ENCODE results near the gene ZNF281. TPM values are rescaled to one million over a fixed set of nuclear protein-coding genes. Genes with fewer than 3 reads are reported as not detected.
A peak's percentile ranks its signal among the peaks of the same experiment; 100 is the strongest.

The ZNF281 gene, protein sequence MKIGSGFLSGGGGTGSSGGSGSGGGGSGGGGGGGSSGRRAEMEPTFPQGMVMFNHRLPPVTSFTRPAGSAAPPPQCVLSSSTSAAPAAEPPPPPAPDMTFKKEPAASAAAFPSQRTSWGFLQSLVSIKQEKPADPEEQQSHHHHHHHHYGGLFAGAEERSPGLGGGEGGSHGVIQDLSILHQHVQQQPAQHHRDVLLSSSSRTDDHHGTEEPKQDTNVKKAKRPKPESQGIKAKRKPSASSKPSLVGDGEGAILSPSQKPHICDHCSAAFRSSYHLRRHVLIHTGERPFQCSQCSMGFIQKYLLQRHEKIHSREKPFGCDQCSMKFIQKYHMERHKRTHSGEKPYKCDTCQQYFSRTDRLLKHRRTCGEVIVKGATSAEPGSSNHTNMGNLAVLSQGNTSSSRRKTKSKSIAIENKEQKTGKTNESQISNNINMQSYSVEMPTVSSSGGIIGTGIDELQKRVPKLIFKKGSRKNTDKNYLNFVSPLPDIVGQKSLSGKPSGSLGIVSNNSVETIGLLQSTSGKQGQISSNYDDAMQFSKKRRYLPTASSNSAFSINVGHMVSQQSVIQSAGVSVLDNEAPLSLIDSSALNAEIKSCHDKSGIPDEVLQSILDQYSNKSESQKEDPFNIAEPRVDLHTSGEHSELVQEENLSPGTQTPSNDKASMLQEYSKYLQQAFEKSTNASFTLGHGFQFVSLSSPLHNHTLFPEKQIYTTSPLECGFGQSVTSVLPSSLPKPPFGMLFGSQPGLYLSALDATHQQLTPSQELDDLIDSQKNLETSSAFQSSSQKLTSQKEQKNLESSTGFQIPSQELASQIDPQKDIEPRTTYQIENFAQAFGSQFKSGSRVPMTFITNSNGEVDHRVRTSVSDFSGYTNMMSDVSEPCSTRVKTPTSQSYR
- polyA plus RNA-seq (2013, experiment 1 of 2), result 28.4 TPM
- 27.8 TPM for polyA plus RNA-seq (2013, experiment 2 of 2)

DNA sequence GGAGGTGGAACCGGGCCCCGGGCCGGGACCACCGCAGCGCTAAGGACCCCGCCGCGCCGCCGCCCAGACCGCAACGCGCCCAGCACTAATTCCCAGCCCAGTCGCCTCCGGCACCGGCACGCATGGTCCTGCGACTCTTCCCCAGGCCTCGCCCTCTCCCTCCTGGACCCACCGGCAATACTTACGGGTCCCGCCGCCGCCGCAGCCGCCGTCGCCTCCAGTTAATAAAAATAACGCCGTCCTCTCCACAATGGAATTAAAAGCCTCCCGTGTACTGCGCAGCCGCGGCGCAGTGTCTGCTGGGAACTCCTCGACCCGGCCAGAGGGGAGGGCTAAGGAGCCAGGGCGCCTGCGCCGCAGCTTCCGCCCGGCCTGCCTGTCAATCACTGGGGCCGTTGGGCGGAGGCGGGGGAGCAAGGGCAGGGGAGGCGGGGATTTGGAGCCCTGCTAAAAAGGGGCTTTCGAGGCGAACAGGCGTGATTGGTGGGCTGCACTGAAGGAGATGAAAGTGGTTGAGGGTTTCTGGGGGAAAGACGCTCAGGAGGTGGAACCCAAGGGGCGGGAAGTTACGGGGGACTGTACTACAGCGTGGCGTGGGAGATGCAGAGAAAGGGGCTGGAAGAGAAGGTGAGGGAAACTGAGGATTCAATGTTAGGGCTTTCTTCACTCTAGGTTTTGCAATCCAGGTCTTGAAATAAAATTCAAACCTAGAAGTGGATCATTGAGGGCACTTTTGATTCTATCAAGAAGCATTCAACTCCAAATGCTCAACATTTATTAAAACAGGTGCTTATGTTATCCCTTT lies at the start of gene ZNF281:
Gene ZNF281 (minus strand): TSS at position 276 of the 805 bp plus-strand sequence. CDS start 331 bp downstream, outside the sequence.
- Histone ChIP-seq H3K4me1 (ENCODE audit: control insufficient read depth, insufficient read depth, low read depth, low read length) (peaks cover 3% of the 10 kb centered on the region), H3K9me3 (ENCODE audit: control insufficient read depth, low read length) (no peaks in the 10 kb centered on the region), H4K91ac (ENCODE audit: low read length) (peak within 1 kb of the TSS; percentile 93), H3K4ac (ENCODE audit: low read depth in 1 of 2, low read length in 2 of 2) (peak within 1 kb of the TSS; percentile 90 to 97), H3K27me3 (ENCODE audit: control insufficient read depth in 1 of 2, insufficient read depth in 1 of 2, low read length in 2 of 2) (no peaks in the 10 kb centered on the region), H2BK15ac (ENCODE audit: low read depth, poor library complexity, severe bottlenecking) (peak within 1 kb of the TSS; percentile 96), H2BK120ac (ENCODE audit: low read depth, low read length) (peak within 1 kb of the TSS; percentile 94), H2BK12ac (ENCODE audit: low read length in 2 of 2) (peak within 1 kb of the TSS; percentile 59 to 95), H3K27ac (ENCODE audit: low read length, poor library complexity, severe bottlenecking) (peak within 1 kb of the TSS; percentile 69), H3K9ac (ENCODE audit: low read length) (peak within 1 kb of the TSS; percentile 95), H3K23ac (ENCODE audit: low read length in 2 of 2) (peak within 1 kb of the TSS in 1 of 2 experiments; percentile 100), H2AFZ (ENCODE audit: low read depth, low read length) (peak within 1 kb of the TSS; percentile 88), H4K8ac (ENCODE audit: low read length) (peak within 1 kb of the TSS; percentile 100), H2AK5ac (ENCODE audit: low read length, severe bottlenecking) (peak within 1 kb of the TSS; percentile 15), H3K36me3 (ENCODE audit: control insufficient read depth in 1 of 2, insufficient read depth in 2 of 2, low read depth in 1 of 2, low read length in 2 of 2) (peaks cover 5 to 41% of the 10 kb centered on the region in 2 experiments), H3K4me3 (ENCODE audit: insufficient read depth in 1 of 2, low read depth in 1 of 2, low read length in 2 of 2) (peak within 1 kb of the TSS; percentile 89 to 98), H2BK5ac (ENCODE audit: low read depth, low read length, poor library complexity, severe bottlenecking) (peak within 1 kb of the TSS; percentile 96), H3K18ac (ENCODE audit: low read depth in 1 of 2, low read length in 2 of 2) (peak within 1 kb of the TSS; percentile 99 to 100), H3K14ac (ENCODE audit: low read length in 2 of 2) (peak within 1 kb of the TSS; percentile 66 to 100), H3K4me2 (ENCODE audit: low read length, poor library complexity, severe bottlenecking) (peak within 1 kb of the TSS; percentile 89), H3K79me1 (replicated peaks; ENCODE audit: low read length, poor library complexity, severe bottlenecking) (peaks cover 5% of the 10 kb centered on the region)
- peak; percentile 93 for DNase-seq
- under 1% methylated on average over 53 of the region's 54 CpGs for WGBS

- 96% methylated on average over 14 of the region's 14 CpGs for WGBS
- Histone ChIP-seq H3K4me2 (ENCODE audit: low read length, poor library complexity, severe bottlenecking) (no peak overlapping the region), H3K4ac (ENCODE audit: low read depth in 1 of 2, low read length in 2 of 2) (no peak overlapping the region), H3K4me3 (ENCODE audit: insufficient read depth in 1 of 2, low read depth in 1 of 2, low read length in 2 of 2) (no peak overlapping the region), H3K9ac (ENCODE audit: low read length) (no peak overlapping the region), H4K91ac (ENCODE audit: low read length) (no peak overlapping the region), H2AFZ (ENCODE audit: low read depth, low read length) (no peak overlapping the region), H2BK12ac (ENCODE audit: low read length in 2 of 2) (no peak overlapping the region), H3K9me3 (ENCODE audit: control insufficient read depth, low read length) (no peaks in the 10 kb centered on the region), H3K18ac (ENCODE audit: low read depth in 1 of 2, low read length in 2 of 2) (no peak overlapping the region), H2BK15ac (ENCODE audit: low read depth, poor library complexity, severe bottlenecking) (no peak overlapping the region), H2BK5ac (ENCODE audit: low read depth, low read length, poor library complexity, severe bottlenecking) (no peak overlapping the region), H2BK120ac (ENCODE audit: low read depth, low read length) (no peak overlapping the region), H3K36me3 (ENCODE audit: control insufficient read depth in 1 of 2, insufficient read depth in 2 of 2, low read depth in 1 of 2, low read length in 2 of 2) (no peaks in the 10 kb centered on the region), H4K8ac (ENCODE audit: low read length) (no peak overlapping the region), H3K23ac (ENCODE audit: low read length in 2 of 2) (no peak overlapping the region), H2AK5ac (ENCODE audit: low read length, severe bottlenecking) (no peak overlapping the region), H3K14ac (ENCODE audit: low read length in 2 of 2) (no peak overlapping the region), H3K79me1 (replicated peaks; ENCODE audit: low read length, poor library complexity, severe bottlenecking) (no peaks in the 10 kb centered on the region), H3K27ac (ENCODE audit: low read length, poor library complexity, severe bottlenecking) (no peak overlapping the region), H3K4me1 (ENCODE audit: control insufficient read depth, insufficient read depth, low read depth, low read length) (no peaks in the 10 kb centered on the region), H3K27me3 (ENCODE audit: control insufficient read depth in 1 of 2, insufficient read depth in 1 of 2, low read length in 2 of 2) (no peaks in the 10 kb centered on the region)
- DNase-seq, result no peak
Measured at GRCh38 chr1:200458780-200459179, 48.9 kb upstream of the ZNF281 start.

GRCh38 chr1:200457810-200458209 lies 48.0 kb upstream of the ZNF281 start:
- H3K4me3 ChIP-seq (ENCODE audit: insufficient read depth in 1 of 2, low read depth in 1 of 2, low read length in 2 of 2), result no peak overlapping the region
- WGBS, result 95% methylated on average over 4 of the region's 6 CpGs
- no peak overlapping the region for H3K4me2 ChIP-seq (ENCODE audit: low read length, poor library complexity, severe bottlenecking)
- H3K4me1 ChIP-seq (ENCODE audit: control insufficient read depth, insufficient read depth, low read depth, low read length), result no peaks in the 10 kb centered on the region
- DNase-seq, result no peak
- no peak overlapping the region for H3K14ac ChIP-seq (ENCODE audit: low read length in 2 of 2)
- H3K23ac ChIP-seq (ENCODE audit: low read length in 2 of 2), result no peak overlapping the region
- H3K4ac ChIP-seq (ENCODE audit: low read depth in 1 of 2, low read length in 2 of 2), result no peak overlapping the region
- H2AFZ ChIP-seq (ENCODE audit: low read depth, low read length), result no peak overlapping the region
- H3K36me3 ChIP-seq (ENCODE audit: control insufficient read depth in 1 of 2, insufficient read depth in 2 of 2, low read depth in 1 of 2, low read length in 2 of 2), result no peaks in the 10 kb centered on the region
- no peak overlapping the region for H2BK120ac ChIP-seq (ENCODE audit: low read depth, low read length)
- no peak overlapping the region for H2BK5ac ChIP-seq (ENCODE audit: low read depth, low read length, poor library complexity, severe bottlenecking)
- H2BK12ac ChIP-seq (ENCODE audit: low read length in 2 of 2), result no peak overlapping the region
- H3K18ac ChIP-seq (ENCODE audit: low read depth in 1 of 2, low read length in 2 of 2), result no peak overlapping the region
- no peak overlapping the region for H4K8ac ChIP-seq (ENCODE audit: low read length)
- H3K9ac ChIP-seq (ENCODE audit: low read length), result no peak overlapping the region
- no peaks in the 10 kb centered on the region for H3K79me1 ChIP-seq (replicated peaks; ENCODE audit: low read length, poor library complexity, severe bottlenecking)
- H2BK15ac ChIP-seq (ENCODE audit: low read depth, poor library complexity, severe bottlenecking), result no peak overlapping the region
- no peaks in the 10 kb centered on the region for H3K9me3 ChIP-seq (ENCODE audit: control insufficient read depth, low read length)
- H3K27ac ChIP-seq (ENCODE audit: low read length, poor library complexity, severe bottlenecking), result no peak overlapping the region
- H4K91ac ChIP-seq (ENCODE audit: low read length), result no peak overlapping the region
- no peaks in the 10 kb centered on the region for H3K27me3 ChIP-seq (ENCODE audit: control insufficient read depth in 1 of 2, insufficient read depth in 1 of 2, low read length in 2 of 2)
- H2AK5ac ChIP-seq (ENCODE audit: low read length, severe bottlenecking), result no peak overlapping the region

Data from mesenchymal stem cell (in vitro differentiated cells and primary cell).